ENCODE results near the gene FYCO1.

- TF ChIP-seq CTCF (IDR thresholded peaks at IDR 0.05) (no peak), POLR2A (IDR thresholded peaks at IDR 0.05) (no peak), EP300 (IDR thresholded peaks at IDR 0.05) (no peak), POLR2AphosphoS5 (IDR thresholded peaks at IDR 0.05) (no peak)
These were observed 109.5 kb downstream of the FYCO1 start, which contains the start of gene CCR9 for GRCh38 chr3:45885979-45886705.
